ENCODE measurements around the gene KLHL29.

- TF ChIP-seq, protein P1, sequence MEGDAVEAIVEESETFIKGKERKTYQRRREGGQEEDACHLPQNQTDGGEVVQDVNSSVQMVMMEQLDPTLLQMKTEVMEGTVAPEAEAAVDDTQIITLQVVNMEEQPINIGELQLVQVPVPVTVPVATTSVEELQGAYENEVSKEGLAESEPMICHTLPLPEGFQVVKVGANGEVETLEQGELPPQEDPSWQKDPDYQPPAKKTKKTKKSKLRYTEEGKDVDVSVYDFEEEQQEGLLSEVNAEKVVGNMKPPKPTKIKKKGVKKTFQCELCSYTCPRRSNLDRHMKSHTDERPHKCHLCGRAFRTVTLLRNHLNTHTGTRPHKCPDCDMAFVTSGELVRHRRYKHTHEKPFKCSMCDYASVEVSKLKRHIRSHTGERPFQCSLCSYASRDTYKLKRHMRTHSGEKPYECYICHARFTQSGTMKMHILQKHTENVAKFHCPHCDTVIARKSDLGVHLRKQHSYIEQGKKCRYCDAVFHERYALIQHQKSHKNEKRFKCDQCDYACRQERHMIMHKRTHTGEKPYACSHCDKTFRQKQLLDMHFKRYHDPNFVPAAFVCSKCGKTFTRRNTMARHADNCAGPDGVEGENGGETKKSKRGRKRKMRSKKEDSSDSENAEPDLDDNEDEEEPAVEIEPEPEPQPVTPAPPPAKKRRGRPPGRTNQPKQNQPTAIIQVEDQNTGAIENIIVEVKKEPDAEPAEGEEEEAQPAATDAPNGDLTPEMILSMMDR (IDR thresholded peaks at IDR 0.05), result no peak
- TF ChIP-seq POLR2A (IDR thresholded peaks at IDR 0.05), result no peak
Measured at GRCh38 chr2:23542230-23542789, 157.3 kb downstream of the KLHL29 start.
